ENCODE results near the gene TSHR. TPM values are rescaled to one million over a fixed set of nuclear protein-coding genes. Genes with fewer than 3 reads are reported as not detected.

TSHR gene
- total and polyA plus RNA-seq, 2 donors (not counting 3 experiments of a cell fraction or from before 2014, with no cell fraction given) = not detected

DNA sequence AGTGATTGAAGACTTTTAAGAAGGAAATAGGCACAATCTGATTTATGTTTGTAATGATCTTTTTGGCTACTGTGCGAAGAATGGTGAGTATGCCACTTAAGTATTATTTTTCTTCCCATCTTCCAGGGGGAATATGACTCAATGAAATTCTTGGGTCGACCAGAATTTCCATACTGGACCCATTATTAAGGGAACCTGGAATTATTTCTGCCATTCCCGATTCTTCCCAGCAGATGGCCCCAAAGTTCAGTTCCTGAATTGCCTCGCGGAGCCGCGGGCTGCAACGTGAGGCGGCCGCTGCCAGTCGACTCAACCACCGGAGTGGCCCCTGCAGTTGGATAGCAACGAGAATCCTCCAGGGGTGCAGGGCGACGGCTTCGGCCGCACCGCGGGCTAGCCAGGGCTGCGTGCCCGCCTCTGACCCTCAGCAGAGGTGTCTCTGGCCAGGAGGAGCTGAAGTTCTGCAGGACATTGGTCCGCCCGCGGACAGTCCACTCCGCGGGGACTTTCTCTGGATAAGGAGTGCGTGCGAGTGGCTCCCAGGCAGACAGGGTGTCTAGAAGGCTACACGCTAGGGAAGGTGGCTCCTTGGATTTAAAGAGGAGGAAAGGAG is 628 bp upstream of the TSHR start:
- DNase-seq (ENCODE audit: low read depth, low spot score) (peak; percentile 80), FAIRE-seq (peak; percentile 89)
- Histone ChIP-seq H4K20me1 (replicated peaks; ENCODE audit: control insufficient read depth, extremely low read depth, insufficient read depth, low read length) (no peaks in the 10 kb centered on the region), H3K9me1 (replicated peaks; ENCODE audit: control insufficient read depth, extremely low read depth, insufficient read depth, low read length) (no peaks in the 10 kb centered on the region), H3K9ac (replicated peaks; ENCODE audit: extremely low read depth, insufficient read depth, low read length) (peak overlapping the region; percentile 33), H3K4me1 (ENCODE audit: control insufficient read depth, extremely low read depth, insufficient read depth, low read length) (peaks cover 4% of the 10 kb centered on the region), H3K79me2 (ENCODE audit: control insufficient read depth, insufficient read depth, low read length) (no peaks in the 10 kb centered on the region), H3K9me3 (replicated peaks; ENCODE audit: control insufficient read depth, insufficient read depth, low read length) (no peaks in the 10 kb centered on the region), H3K4me3 (replicated peaks in 1 of 3; ENCODE audit: insufficient read depth in 1 of 3, low read depth in 1 of 3, low read length in 3 of 3) (peak overlapping the region; percentile 5 to 51 (median 14)), H2AFZ (ENCODE audit: low read depth, low read length) (peak overlapping the region; percentile 99), H3K27me3 (ENCODE audit: control insufficient read depth in 2 of 2, insufficient read depth in 2 of 2, low read length in 2 of 2) (peaks cover 25 to 58% of the 10 kb centered on the region in 2 experiments), H3K4me2 (ENCODE audit: insufficient read depth, low read length) (peak overlapping the region; percentile 68), H3K36me3 (ENCODE audit: control insufficient read depth in 2 of 2, extremely low read depth in 1 of 2, insufficient read depth in 2 of 2, low read length in 2 of 2) (no peaks in the 10 kb centered on the region), H3K27ac (ENCODE audit: insufficient read depth, low read depth, low read length) (no peak overlapping the region)
- intact Hi-C loops (cut with micrococcal nuclease) (loop anchor here (1.0 kb wide), 6 partner anchors 12 to 510 kb away; no protein-coding TSS in a partner anchor), dilution Hi-C loops (cut with MboI; ENCODE audit: extremely low pct_ligation_motif_present, low sequenced_read_pairs) (no loop called here)
- ChIA-PET CTCF (interaction anchor here (0.6 to 7.8 kb wide), 12 partner anchors 11 to 899 kb away, joined by 3 to 99 read pairs (median 4); no protein-coding TSS in a partner anchor), POLR2A (no interaction called here)
- BruUV-seq (replicated peaks) = no TSS peak
- TF ChIP-seq, protein P1, sequence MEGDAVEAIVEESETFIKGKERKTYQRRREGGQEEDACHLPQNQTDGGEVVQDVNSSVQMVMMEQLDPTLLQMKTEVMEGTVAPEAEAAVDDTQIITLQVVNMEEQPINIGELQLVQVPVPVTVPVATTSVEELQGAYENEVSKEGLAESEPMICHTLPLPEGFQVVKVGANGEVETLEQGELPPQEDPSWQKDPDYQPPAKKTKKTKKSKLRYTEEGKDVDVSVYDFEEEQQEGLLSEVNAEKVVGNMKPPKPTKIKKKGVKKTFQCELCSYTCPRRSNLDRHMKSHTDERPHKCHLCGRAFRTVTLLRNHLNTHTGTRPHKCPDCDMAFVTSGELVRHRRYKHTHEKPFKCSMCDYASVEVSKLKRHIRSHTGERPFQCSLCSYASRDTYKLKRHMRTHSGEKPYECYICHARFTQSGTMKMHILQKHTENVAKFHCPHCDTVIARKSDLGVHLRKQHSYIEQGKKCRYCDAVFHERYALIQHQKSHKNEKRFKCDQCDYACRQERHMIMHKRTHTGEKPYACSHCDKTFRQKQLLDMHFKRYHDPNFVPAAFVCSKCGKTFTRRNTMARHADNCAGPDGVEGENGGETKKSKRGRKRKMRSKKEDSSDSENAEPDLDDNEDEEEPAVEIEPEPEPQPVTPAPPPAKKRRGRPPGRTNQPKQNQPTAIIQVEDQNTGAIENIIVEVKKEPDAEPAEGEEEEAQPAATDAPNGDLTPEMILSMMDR (IDR thresholded peaks at IDR 0.05; ENCODE audit: extremely low read depth in 1 of 2, insufficient read depth in 1 of 2, low read depth in 1 of 2, low read length in 2 of 2) = peak; percentile 70
- no peak for TF ChIP-seq POLR2A (IDR thresholded peaks at IDR 0.05; ENCODE audit: low read depth, low read length)

DNA sequence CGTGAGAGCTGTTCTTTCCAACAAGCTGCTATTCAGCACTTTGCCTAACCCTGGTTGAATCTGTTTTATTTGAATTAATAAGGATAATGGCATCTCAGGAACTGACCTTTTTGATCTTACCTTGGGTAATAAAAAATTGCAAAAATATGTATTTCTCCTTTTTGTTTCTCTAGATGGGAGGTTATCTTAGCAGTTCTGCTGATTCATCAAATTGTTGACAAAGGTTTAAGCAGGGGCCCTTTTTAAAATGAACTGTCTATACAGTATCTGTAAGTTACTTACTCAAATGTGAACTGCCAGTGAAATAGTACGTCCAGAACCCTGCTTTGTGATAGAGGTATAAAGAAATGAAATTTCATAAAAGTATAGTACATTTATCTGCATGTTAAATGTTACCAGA is 681 bp downstream of the TSHR start:
- intact Hi-C loops (cut with micrococcal nuclease) = no loop called here
- ChIA-PET CTCF (interaction anchor here (0.9 to 7.8 kb wide), 11 partner anchors 13 to 508 kb away, joined by 3 to 99 read pairs (median 3); no protein-coding TSS in a partner anchor), POLR2A (interaction anchor here (1.0 kb wide), 1 partner anchor 263 kb away, joined by 3 read pairs; no protein-coding TSS in a partner anchor)
- no peak overlapping the region for H3K9ac ChIP-seq (replicated peaks; ENCODE audit: extremely low read depth, insufficient read depth, low read length)
- H3K4me1 ChIP-seq (ENCODE audit: control insufficient read depth, extremely low read depth, insufficient read depth, low read length) = peaks cover 4% of the 10 kb centered on the region
- H3K9me3 ChIP-seq (replicated peaks; ENCODE audit: control insufficient read depth, insufficient read depth, low read length) = no peaks in the 10 kb centered on the region
- no peaks in the 10 kb centered on the region for H3K9me1 ChIP-seq (replicated peaks; ENCODE audit: control insufficient read depth, extremely low read depth, insufficient read depth, low read length)
- no TSS peak for BruUV-seq (replicated peaks)
- no peaks in the 10 kb centered on the region for H3K36me3 ChIP-seq (ENCODE audit: control insufficient read depth in 2 of 2, extremely low read depth in 1 of 2, insufficient read depth in 2 of 2, low read length in 2 of 2)
- DNase-seq (ENCODE audit: low read depth, low spot score) (no peak), FAIRE-seq (no peak)
- dilution Hi-C loops (cut with MboI; ENCODE audit: extremely low pct_ligation_motif_present, low sequenced_read_pairs) = no loop called here
- no peak overlapping the region for H3K4me2 ChIP-seq (ENCODE audit: insufficient read depth, low read length)
- H3K4me3 ChIP-seq (replicated peaks in 1 of 3; ENCODE audit: insufficient read depth in 1 of 3, low read depth in 1 of 3, low read length in 3 of 3) = no peak overlapping the region
- no peak overlapping the region for H2AFZ ChIP-seq (ENCODE audit: low read depth, low read length)
- H3K79me2 ChIP-seq (ENCODE audit: control insufficient read depth, insufficient read depth, low read length) = no peaks in the 10 kb centered on the region
- no peak overlapping the region for H3K27ac ChIP-seq (ENCODE audit: insufficient read depth, low read depth, low read length)
- no peaks in the 10 kb centered on the region for H4K20me1 ChIP-seq (replicated peaks; ENCODE audit: control insufficient read depth, extremely low read depth, insufficient read depth, low read length)
- peaks cover 22 to 52% of the 10 kb centered on the region in 2 experiments for H3K27me3 ChIP-seq (ENCODE audit: control insufficient read depth in 2 of 2, insufficient read depth in 2 of 2, low read length in 2 of 2)
- TF ChIP-seq, protein P1 (IDR thresholded peaks at IDR 0.05; ENCODE audit: extremely low read depth in 1 of 2, insufficient read depth in 1 of 2, low read depth in 1 of 2, low read length in 2 of 2) = no peak
- TF ChIP-seq JUN (IDR thresholded peaks at IDR 0.05; ENCODE audit: borderline replicate concordance, insufficient read depth, insufficient read length, low read depth) = no peak
- no peak for TF ChIP-seq MYC (IDR thresholded peaks at IDR 0.05; ENCODE audit: low read depth, low read length)
- no peak for TF ChIP-seq FOS (IDR thresholded peaks at IDR 0.05; ENCODE audit: borderline replicate concordance, insufficient read depth, low read length)
- no peak for TF ChIP-seq EZH2 (IDR thresholded peaks at IDR 0.05; ENCODE audit: borderline replicate concordance, low read depth, low read length, severe bottlenecking)
- no peak for TF ChIP-seq POLR2A (IDR thresholded peaks at IDR 0.05; ENCODE audit: low read depth, low read length)
- no peak for TF ChIP-seq POLR2AphosphoS5 (IDR thresholded peaks at IDR 0.05; ENCODE audit: insufficient read depth, low read depth, low read length)
- TF ChIP-seq GATA2 (IDR thresholded peaks at IDR 0.05; ENCODE audit: insufficient read depth, insufficient read length, low read depth, low read length) = no peak
- TF ChIP-seq, protein P2, sequence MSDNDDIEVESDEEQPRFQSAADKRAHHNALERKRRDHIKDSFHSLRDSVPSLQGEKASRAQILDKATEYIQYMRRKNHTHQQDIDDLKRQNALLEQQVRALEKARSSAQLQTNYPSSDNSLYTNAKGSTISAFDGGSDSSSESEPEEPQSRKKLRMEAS (IDR thresholded peaks at IDR 0.05; ENCODE audit: insufficient read depth, insufficient read length) = no peak
